HepG2 (cell line): ENCODE results near the gene JPH3. TPM values are rescaled to one million over a fixed set of nuclear protein-coding genes. Genes with fewer than 3 reads are reported as not detected.
A peak's percentile ranks its signal among the peaks of the same experiment; 100 is the strongest.

Source experiments
- ATAC-seq: fragments of 200-7000 bp; cut with Tn5 transposase; 3 replicates; pipeline ENCODE4 v1.9.1; 2020; ENCODE audit warnings: mild to moderate bottlenecking, moderate library complexity
- BruUV-seq: library from RNA; stranded (reverse); fragments of 400-500 nt; replicated peaks from 2 replicates; lab custom pipeline; 2021; lab: Mats Ljungman, UMichigan
- CTCF ChIA-PET: fragments of 300-600 bp; formaldehyde crosslinking; extraction: SDS; loops from one replicate; lab custom pipeline; 2021; ENCODE audit warnings: low total read pairs, inconsistent platforms, low intra/inter-chr PET ratio; lab: Yijun Ruan, JAX
- POLR2A ChIA-PET: fragments of 350-600 bp; sonication (Branson Sonifier 250); formaldehyde crosslinking; loops from one replicate; lab custom pipeline; 2020; ENCODE audit warnings: antibody characterized with exemption, inconsistent platforms; lab: Yijun Ruan, JAX
- DNase-seq: peaks from one replicate; pipeline ENCODE4 v3.0.0-alpha.2; 2015; ENCODE audit warnings: low spot score
- FAIRE-seq: peaks from 3 replicates; lab custom pipeline; 2011; peaks lifted over from hg19 to GRCh38; lab: Jason Lieb, UNC
- H2AFZ ChIP-seq: one replicate; pipeline ENCODE4 v1.6.1; 2011; ENCODE audit warnings: low read length, inconsistent platforms
- H3K27ac ChIP-seq: fragments of 300-600 bp; 3 replicates; pipeline ENCODE4 v1.8.0; 2011; ENCODE audit warnings: mixed run types, mild to moderate bottlenecking, mixed read lengths, low read length, inconsistent platforms; ENCODE audit not compliant: insufficient read depth; ENCODE audit errors: extremely low read length
- H3K27me3 ChIP-seq, 2 experiments: fragments of 200-600 bp in 1 of 2; 2 replicates in 1 of 2; 3 replicates in 1 of 2; pipeline versions ENCODE4 v1.6.0 to v1.8.0; 2011; ENCODE audit warnings: low read length in 2 of 2, mild to moderate bottlenecking in 2 of 2, moderate library complexity in 2 of 2, inconsistent platforms in 1 of 2; ENCODE audit not compliant: insufficient read depth in 2 of 2, control insufficient read depth in 1 of 2
- H3K36me3 ChIP-seq, 2 experiments: fragments of 200-600 bp in 1 of 2; replicated peaks in 1 of 2; 2 replicates in 1 of 2; 3 replicates in 1 of 2; pipeline versions ENCODE4 v1.5.1 to v1.8.0; 2011; ENCODE audit warnings: low read length in 2 of 2, inconsistent platforms in 1 of 2; ENCODE audit not compliant: insufficient read depth in 2 of 2, control insufficient read depth in 1 of 2
- H3K4me1 ChIP-seq: 2 replicates; pipeline ENCODE4 v1.5.1; 2012; ENCODE audit warnings: low read length, inconsistent platforms; ENCODE audit not compliant: insufficient read depth
- H3K4me2 ChIP-seq: 2 replicates; pipeline ENCODE4 v1.6.0; 2011; ENCODE audit warnings: low read depth, low read length, inconsistent platforms
- H3K4me3 ChIP-seq, 3 experiments: fragments of 200-600 bp in 1 of 3; sonication (generic), shearing (Covaris generic) in 1 of 3; replicated peaks in 1 of 3; 2 replicates each; pipeline ENCODE4 v1.5.1; 2011 to 2016; ENCODE audit warnings: low read length in 3 of 3, inconsistent platforms in 2 of 3, low read depth in 2 of 3, mild to moderate bottlenecking in 2 of 3, control low read depth in 1 of 3, mixed read lengths in 1 of 3; ENCODE audit not compliant: insufficient read depth in 1 of 3
- H3K79me2 ChIP-seq: one replicate; pipeline ENCODE4 v1.6.1; 2011; ENCODE audit warnings: low read length, inconsistent platforms; ENCODE audit not compliant: insufficient read depth
- H3K9ac ChIP-seq: 2 replicates; pipeline ENCODE4 v1.6.0; 2011; ENCODE audit warnings: mild to moderate bottlenecking, low read depth, low read length, inconsistent platforms; ENCODE audit not compliant: insufficient read depth
- H3K9me3 ChIP-seq: 2 replicates; pipeline ENCODE4 v1.5.1; 2012; ENCODE audit warnings: mild to moderate bottlenecking, low read length
- H4K20me1 ChIP-seq: 2 replicates; pipeline ENCODE4 v1.6.0; 2011; ENCODE audit warnings: inconsistent platforms, mild to moderate bottlenecking, low read length, moderate library complexity; ENCODE audit not compliant: insufficient read depth
- ELF3 ChIP-seq: IDR thresholded peaks from 2 replicates; pipeline ENCODE4 v1.6.1; 2016; ENCODE audit warnings: missing genetic modification reagents, missing compliant biosample characterization
- FOXJ3 ChIP-seq: sonication (generic); formaldehyde crosslinking; IDR thresholded peaks from 2 replicates; pipeline ENCODE4 v1.4.0; 2020; ENCODE audit warnings: missing genetic modification reagents, mild to moderate bottlenecking, borderline replicate concordance
- FOXO4 ChIP-seq: sonication (generic); formaldehyde crosslinking; conservative IDR thresholded peaks from 2 replicates; pipeline ENCODE4 v1.8.1; 2023; ENCODE audit warnings: missing genetic modification reagents
- HNRNPLL ChIP-seq: fragments of 200-400 bp; formaldehyde crosslinking; IDR thresholded peaks from 2 replicates; pipeline ENCODE4 v1.6.1; 2017; ENCODE audit warnings: mild to moderate bottlenecking, low read depth, low read length; ENCODE audit not compliant: poor library complexity, severe bottlenecking
- SMARCC2 ChIP-seq: fragments of 450-650 bp; IDR thresholded peaks from 2 replicates; pipeline ENCODE4 v1.6.1; 2017; ENCODE audit warnings: antibody characterized with exemption, mild to moderate bottlenecking
- SRSF1 ChIP-seq: fragments of 200-400 bp; formaldehyde crosslinking; optimal IDR thresholded peaks from 2 replicates; pipeline ENCODE3; 2017; ENCODE audit warnings: mild to moderate bottlenecking, low read depth, low read length, moderate library complexity
- SSRP1 ChIP-seq: IDR thresholded peaks from 2 replicates; pipeline ENCODE4 v1.6.1; 2016; ENCODE audit warnings: control low read depth
- TAF15 ChIP-seq: fragments of 200-400 bp; formaldehyde crosslinking; IDR thresholded peaks from one replicate; pipeline ENCODE4 v1.6.1; 2018; ENCODE audit warnings: mild to moderate bottlenecking, low read depth, low read length; ENCODE audit not compliant: poor library complexity, severe bottlenecking
- UBTF ChIP-seq: sonication (generic); formaldehyde crosslinking; IDR thresholded peaks from 2 replicates; pipeline ENCODE4 v1.4.0; 2020; ENCODE audit warnings: mild to moderate bottlenecking, missing genetic modification reagents
- ZBTB7A ChIP-seq: sonication (generic); formaldehyde crosslinking; IDR thresholded peaks from 2 replicates; pipeline ENCODE4 v1.8.0; 2022; ENCODE audit warnings: mild to moderate bottlenecking, missing genetic modification reagents
- ZFP91 ChIP-seq: sonication (generic); formaldehyde crosslinking; IDR thresholded peaks from 2 replicates; pipeline ENCODE4 v1.9.0; 2022; ENCODE audit warnings: missing genetic modification reagents, mild to moderate bottlenecking, borderline replicate concordance
- ZNF503 ChIP-seq: sonication (generic); formaldehyde crosslinking; IDR thresholded peaks from 2 replicates; pipeline ENCODE4 v1.4.0; 2020; ENCODE audit warnings: missing genetic modification reagents
- ZNF546 ChIP-seq: sonication (generic); formaldehyde crosslinking; conservative IDR thresholded peaks from 2 replicates; pipeline ENCODE4 v1.8.1; 2023; ENCODE audit warnings: mild to moderate bottlenecking, missing genetic modification reagents
- ZNF556 ChIP-seq: sonication (generic); formaldehyde crosslinking; IDR thresholded peaks from 2 replicates; pipeline ENCODE4 v1.4.0; 2020; ENCODE audit warnings: mild to moderate bottlenecking, missing genetic modification reagents, borderline replicate concordance
- WGBS: methylation state at CpG from one replicate; pipeline ENCODE4 v1.1.6; 2017; ENCODE audit warnings: low lambda C conversion rate; 5-methylcytosine and 5-hydroxymethylcytosine counted together
- in situ Hi-C: cut with HindIII; loops from 2 replicates; pipeline ENCODE4 v1.10.0; 2017; ENCODE audit warnings: low pct_unique_long_range_greater_than_20kb; ENCODE audit not compliant: extremely low pct_ligation_motif_present
- intact Hi-C: fragments of 100-400 bp; cut with micrococcal nuclease; formaldehyde crosslinking; loops from one replicate; pipeline ENCODE4 v1.10.0; 2022; ENCODE audit not compliant: unreplicated experiment
- polyA plus RNA-seq, 8 experiments: library from polyadenylated mRNA; depleted of rRNA in 3 of 8; stranded (reverse) in 7 of 8; unstranded in 1 of 8; fragments of >200 nt; fragmentation: Illumina TruSeq in 4 of 8; extraction: Trizol in 4 of 8; gene quantifications; 2 replicates each; pipeline versions ENCODE4 v1.2.1 to v1.2.3, GENCODE V29; 2011 to 2016; ENCODE audit warnings: low read depth in 4 of 8, missing spikeins in 1 of 8, mixed read lengths in 1 of 8; ENCODE audit not compliant: insufficient read depth in 1 of 8
- total RNA-seq, 5 experiments: library from RNA; depleted of rRNA; stranded (reverse); fragments of >200 nt; fragmentation: Illumina TruSeq; extraction: Trizol; gene quantifications; 2 replicates each; pipeline ENCODE4 v1.2.3, GENCODE V29; 2016; ENCODE audit warnings: low read depth in 1 of 5

Gene JPH3
- total and polyA plus RNA-seq, 2 of the 13 experiments (the other 11 are each of a cell fraction or from before 2014, with no cell fraction given), result not detected

GRCh38 chr16:87704754-87705353, 102.5 kb downstream of the JPH3 start (continued):
- 0 out of 2 replicates have a peak, but pooled peaks have one; percentile 9 for TF ChIP-seq ZFP91 (CRISPR knock-in tag)
- TF ChIP-seq, all 625 proteins: peak for 5

- ChIA-PET CTCF (no interaction called here), POLR2A (interaction anchor here (1.0 to 2.0 kb wide), 2 partner anchors 60 to 166 kb away, joined by 4 to 9 read pairs; partner anchors contain the start of gene KLHDC4)
- peak; percentile 74 for DNase-seq
- FAIRE-seq, result peak; percentile 72
- H4K20me1 ChIP-seq, result peaks cover 20% of the 10 kb centered on the region
- peak overlapping the region; percentile 35 for H3K27ac ChIP-seq
- no peak overlapping the region for H3K9ac ChIP-seq
- in situ Hi-C loops (no loop called here), intact Hi-C loops (no loop called here)
- no peak overlapping the region; a peak in 1 of 6 replicates for H3K4me3 ChIP-seq
- H2AFZ ChIP-seq, result no peak overlapping the region
- no peaks in the 10 kb centered on the region for H3K79me2 ChIP-seq
- peaks cover 41 to 52% of the 10 kb centered on the region in 2 experiments for H3K36me3 ChIP-seq
- H3K9me3 ChIP-seq, result no peaks in the 10 kb centered on the region
- 14% methylated on average over 16 of the region's 31 CpGs for WGBS
- no TSS peak for BruUV-seq
- peak; percentile 77 for ATAC-seq
- peaks cover 20% of the 10 kb centered on the region for H3K4me1 ChIP-seq
- peak overlapping the region; percentile 61 for H3K4me2 ChIP-seq
- H3K27me3 ChIP-seq, result no peaks in the 10 kb centered on the region
- TF ChIP-seq UBTF (CRISPR knock-in tag), result peak; percentile 59; the same call in 1 of the 2 replicates
- peak; percentile 77; the same call in 1 of the 2 replicates for TF ChIP-seq SSRP1
- TF ChIP-seq SMARCC2, result no peak
- peak; percentile 100 for TF ChIP-seq TAF15
- TF ChIP-seq ZNF546, result 0 out of 2 replicates have a peak, but pooled peaks have one; percentile 10
- 0 out of 2 replicates have a peak, but pooled peaks have one; percentile 34 for TF ChIP-seq ZNF556 (CRISPR knock-in tag)
- peak; percentile 55 for TF ChIP-seq HNRNPLL
- peak; percentile 91 for TF ChIP-seq ZBTB7A (CRISPR knock-in tag)
- no peak for TF ChIP-seq ELF3 (CRISPR knock-in tag)
- TF ChIP-seq SRSF1, result peak; percentile 100
- TF ChIP-seq FOXO4, result no peak
- peak; percentile 19; the same call in 1 of the 2 replicates for TF ChIP-seq FOXJ3 (CRISPR knock-in tag)
- TF ChIP-seq ZNF503 (CRISPR knock-in tag), result 0 out of 2 replicates have a peak, but pooled peaks have one; percentile 53
Observed at GRCh38 chr16:87705771-87706277, 103.5 kb downstream of the JPH3 start.
